GM12878 (cell line): ENCODE data around the gene C1orf35. TPM values are rescaled to one million over a fixed set of nuclear protein-coding genes. Genes with fewer than 3 reads are reported as not detected.
A peak's percentile ranks its signal among the peaks of the same experiment; 100 is the strongest.

Source experiments
- ATAC-seq: fragments of 200-7000 bp; cut with Tn5 transposase; 3 replicates; pipeline ENCODE4 v1.9.1; 2020; ENCODE audit warnings: mild to moderate bottlenecking, moderate library complexity
- BruUV-seq: library from RNA; stranded (reverse); fragments of 400-500 nt; replicated peaks from 2 replicates; lab custom pipeline; 2021; lab: Mats Ljungman, UMichigan
- CTCF ChIA-PET: fragments of 300-600 bp; sonication (Branson Sonifier 250); formaldehyde crosslinking; extraction: SDS; loops from one replicate; lab custom pipeline; 2021; ENCODE audit warnings: inconsistent platforms; lab: Yijun Ruan, JAX
- POLR2A ChIA-PET: fragments of 350-600 bp; formaldehyde crosslinking; extraction: SDS; loops from one replicate; lab custom pipeline; 2021; ENCODE audit warnings: inconsistent platforms; lab: Charles Lee
- RAD21 ChIA-PET: fragments of 300-600 bp; sonication (Branson Sonifier 250); formaldehyde crosslinking; loops from one replicate; lab custom pipeline; 2023; ENCODE audit warnings: antibody characterized with exemption; ENCODE audit not compliant: unreplicated experiment; lab: Charles Lee
- SMC1A ChIA-PET: fragments of 300-600 bp; sonication (Branson Sonifier 250); formaldehyde crosslinking; loops from one replicate; lab custom pipeline; 2023; ENCODE audit not compliant: unreplicated experiment, uncharacterized antibody; lab: Charles Lee
- DNase-seq: peaks from one replicate; pipeline ENCODE4 v3.0.0-alpha.2; 2011; ENCODE audit warnings: low read depth, low spot score
- FAIRE-seq: peaks from 3 replicates; lab custom pipeline; 2011; peaks lifted over from hg19 to GRCh38; lab: Jason Lieb, UNC
- H2AFZ ChIP-seq: 2 replicates; pipeline ENCODE4 v1.6.0; 2011; ENCODE audit warnings: low read depth, low read length, control low read depth; ENCODE audit not compliant: control insufficient read depth
- H3K27ac ChIP-seq: 2 replicates; pipeline ENCODE4 v1.5.1; 2011; ENCODE audit warnings: control low read depth; ENCODE audit not compliant: control insufficient read depth, insufficient read depth
- H3K27me3 ChIP-seq, 2 experiments: replicated peaks in 1 of 2; 2 replicates each; pipeline versions ENCODE4 v1.6.0 to v1.6.1; 2011; ENCODE audit warnings: low read length in 1 of 2; ENCODE audit not compliant: control insufficient read depth in 2 of 2, insufficient read depth in 2 of 2
- H3K36me3 ChIP-seq, 2 experiments: 2 replicates each; pipeline ENCODE4 v1.5.1; 2011; ENCODE audit warnings: low read length in 1 of 2; ENCODE audit not compliant: control insufficient read depth in 2 of 2, insufficient read depth in 2 of 2
- H3K4me1 ChIP-seq: 2 replicates; pipeline ENCODE4 v1.6.1; 2011; ENCODE audit warnings: mild to moderate bottlenecking, low read length, moderate library complexity, mixed read lengths; ENCODE audit not compliant: control insufficient read depth, insufficient read depth
- H3K4me2 ChIP-seq: 2 replicates; pipeline ENCODE4 v1.6.0; 2011; ENCODE audit warnings: control low read depth; ENCODE audit not compliant: control insufficient read depth, insufficient read depth
- H3K4me3 ChIP-seq: fragments of 200-600 bp; sonication (generic); 2 replicates; pipeline ENCODE4 v1.5.1; 2016
- H3K79me2 ChIP-seq: 2 replicates; pipeline ENCODE4 v1.6.0; 2011; ENCODE audit warnings: low read length; ENCODE audit not compliant: control insufficient read depth, insufficient read depth
- H3K9ac ChIP-seq: 2 replicates; pipeline ENCODE4 v1.8.0; 2011; ENCODE audit warnings: low read length, control low read depth, mixed read lengths; ENCODE audit not compliant: control insufficient read depth, insufficient read depth
- H3K9me3 ChIP-seq: replicated peaks from 3 replicates; pipeline ENCODE4 v1.5.1; 2011; ENCODE audit warnings: mild to moderate bottlenecking, low read length; ENCODE audit not compliant: control insufficient read depth, insufficient read depth
- H4K20me1 ChIP-seq: 2 replicates; pipeline ENCODE4 v1.6.0; 2011; ENCODE audit not compliant: control insufficient read depth, insufficient read depth
- ASH2L ChIP-seq: fragments of 300-600, 200-600 bp; sonication (generic); IDR thresholded peaks from 2 replicates; pipeline ENCODE4 v1.6.1; 2017; ENCODE audit warnings: low read depth, mild to moderate bottlenecking, borderline replicate concordance
- CHD1 ChIP-seq: IDR thresholded peaks from 2 replicates; pipeline ENCODE4 v1.6.1; 2012; ENCODE audit warnings: low read depth, low read length, improper control_type of control experiment
- DPF2 ChIP-seq: fragments of 450-650 bp; IDR thresholded peaks from 2 replicates; pipeline ENCODE4 v1.6.1; 2017; ENCODE audit warnings: mild to moderate bottlenecking
- KAT2A ChIP-seq: conservative IDR thresholded peaks from 2 replicates; pipeline ENCODE4 v1.6.1; 2011; ENCODE audit warnings: low read depth, low read length; ENCODE audit not compliant: control insufficient read depth
- KDM1A ChIP-seq: fragments of 200-600 bp; sonication (generic); IDR thresholded peaks from 2 replicates; pipeline ENCODE4 v1.6.1; 2016; ENCODE audit warnings: borderline replicate concordance
- LARP7 ChIP-seq: fragments of 450-650 bp; IDR thresholded peaks from 2 replicates; pipeline ENCODE4 v1.6.1; 2017; ENCODE audit warnings: mild to moderate bottlenecking
- NR2C1 ChIP-seq: fragments of 450-650 bp; IDR thresholded peaks from 2 replicates; pipeline ENCODE4 v1.6.1; 2017; ENCODE audit warnings: antibody characterized with exemption, mild to moderate bottlenecking, moderate library complexity
- PML ChIP-seq: IDR thresholded peaks from 2 replicates; pipeline ENCODE4 v1.6.1; 2012; ENCODE audit warnings: low read length, inconsistent platforms
- POLR2A ChIP-seq: IDR thresholded peaks from 2 replicates; pipeline ENCODE4 v1.6.1; 2011; ENCODE audit warnings: low read depth, mild to moderate bottlenecking, low read length
- POLR2AphosphoS5 ChIP-seq: IDR thresholded peaks from 2 replicates; pipeline ENCODE4 v1.6.1; 2011; ENCODE audit warnings: mild to moderate bottlenecking, low read length, inconsistent platforms
- SIN3A ChIP-seq: IDR thresholded peaks from 2 replicates; pipeline ENCODE4 v1.6.1; 2012; ENCODE audit warnings: low read depth, low read length, improper control_type of control experiment
- SREBF1 ChIP-seq: IDR thresholded peaks from 2 replicates; pipeline ENCODE4 v1.6.1; 2012; ENCODE audit warnings: mild to moderate bottlenecking, low read length
- ZSCAN29 ChIP-seq: fragments of 450-650 bp; IDR thresholded peaks from 2 replicates; pipeline ENCODE4 v1.6.1; 2017; ENCODE audit warnings: mild to moderate bottlenecking, moderate library complexity
- WGBS: methylation state at CpG from one replicate; pipeline ENCODE4 v1.1.6; 2016; ENCODE audit warnings: low lambda C conversion rate; ENCODE audit not compliant: insufficient replicate concordance, insufficient coverage; ENCODE audit errors: missing lambda C conversion rate; 5-methylcytosine and 5-hydroxymethylcytosine counted together
- in situ Hi-C: fragments of 300-500 bp; cut with MboI; formaldehyde crosslinking; loops from 9 replicates; pipeline ENCODE4 v1.14.3; 2018; ENCODE audit warnings: mixed read lengths
- intact Hi-C: fragments of 100-400 bp; cut with micrococcal nuclease; formaldehyde crosslinking; loops from one replicate; pipeline ENCODE4 v1.14.2; 2022; ENCODE audit not compliant: unreplicated experiment
- polyA plus RNA-seq, 11 experiments: library from polyadenylated mRNA; depleted of rRNA in 4 of 11; unstranded in 6 of 11; stranded (reverse) in 5 of 11; fragments of >200 nt; fragmentation: Nextera tagmentation in 4 of 11; fragmentation: Illumina TruSeq in 1 of 11; extraction: Ambion mirVana in 4 of 11; extraction: Trizol in 1 of 11; gene quantifications; 1 replicate in 1 of 11; 2 replicates in 10 of 11; pipeline versions ENCODE4 v1.2.1 to v1.2.3, GENCODE V29; 2011 to 2016; ENCODE audit warnings: inconsistent platforms in 2 of 11, missing spikeins in 2 of 11, low read depth in 1 of 11
- total RNA-seq, 4 experiments: library from RNA; depleted of rRNA in 3 of 4; stranded (reverse); fragments of >200 nt in 3 of 4; fragmentation: Illumina TruSeq in 1 of 4; extraction: Trizol in 1 of 4; gene quantifications; 2 replicates each; pipeline versions ENCODE4 v1.2.1 to v1.2.3, GENCODE V29; 2013 to 2021

The C1orf35 gene
- total and polyA plus RNA-seq, 10 of the 15 experiments (the other 5 are each of a cell fraction or from before 2014, with no cell fraction given) = 2.5 to 27.0 (median 10.6) TPM

DNA sequence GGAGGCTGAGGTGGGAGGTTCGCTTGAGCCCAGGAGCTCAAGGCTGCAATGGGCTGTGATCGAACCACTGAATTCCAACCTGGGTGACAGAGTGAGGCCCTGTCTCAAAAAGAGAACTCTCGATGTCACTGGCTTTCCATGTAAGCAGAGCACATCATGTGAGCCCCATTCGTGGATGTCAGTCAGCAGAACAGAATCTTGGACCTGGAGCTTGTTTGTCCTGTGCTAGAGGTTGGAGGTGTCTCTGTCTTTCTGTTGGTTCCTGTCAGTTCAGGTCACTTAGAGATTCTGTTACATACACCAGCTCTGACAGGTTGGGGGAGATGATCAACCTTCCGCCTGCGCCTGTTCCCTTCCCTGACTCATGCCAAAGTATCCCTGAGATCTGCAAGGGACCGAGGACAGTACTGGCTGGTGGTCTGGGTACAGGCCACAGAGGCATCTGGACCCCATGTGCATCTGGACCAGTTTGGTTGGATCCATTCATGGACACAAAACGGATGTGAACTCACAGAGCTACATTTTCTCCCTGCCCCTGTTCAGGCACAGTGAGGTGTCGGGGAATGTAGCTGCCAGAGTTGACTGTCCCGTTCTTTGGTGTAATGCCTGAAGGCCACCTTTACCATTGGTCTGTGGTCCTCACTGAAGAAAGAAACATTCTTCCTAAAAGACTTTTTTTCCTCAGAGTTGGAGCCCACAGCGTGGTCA lies 10.6 kb downstream of the C1orf35 start:
- CTCF ChIA-PET = interaction anchor here (2.5 kb wide), 1 partner anchor 93 kb away, joined by 13 read pairs; no protein-coding TSS in a partner anchor
- in situ Hi-C loops = no loop called here
- no peak for ATAC-seq
- peaks cover 75% of the 10 kb centered on the region for H4K20me1 ChIP-seq
- H3K79me2 ChIP-seq = peaks cover 98% of the 10 kb centered on the region
- H2AFZ ChIP-seq = no peak overlapping the region
- no peak overlapping the region for H3K4me3 ChIP-seq
- RAD21 ChIA-PET = interaction anchor here (1.4 kb wide), 1 partner anchor 9 kb away, joined by 3 read pairs; no protein-coding TSS in a partner anchor
- WGBS = 92% methylated on average over 11 of the region's 11 CpGs
- H3K4me1 ChIP-seq = peaks cover 34% of the 10 kb centered on the region
- peaks cover 29 to 30% of the 10 kb centered on the region in 2 experiments; a peak in 3 of 4 replicates for H3K36me3 ChIP-seq
- FAIRE-seq = no peak
- peaks cover 26% of the 10 kb centered on the region; the same call in 2 of the 3 replicates for H3K9me3 ChIP-seq
- SMC1A ChIA-PET = interaction anchor here (0.6 to 0.9 kb wide), 2 partner anchors 8 to 307 kb away, joined by 3 to 4 read pairs; no protein-coding TSS in a partner anchor
- H3K27me3 ChIP-seq = no peaks in the 10 kb centered on the region
- POLR2A ChIA-PET = no interaction called here
- intact Hi-C loops = no loop called here
- H3K9ac ChIP-seq = no peak overlapping the region
- BruUV-seq = no TSS peak
- DNase-seq = no peak
- no peak overlapping the region for H3K27ac ChIP-seq
- H3K4me2 ChIP-seq = no peak overlapping the region
- TF ChIP-seq POLR2A = peak; percentile 18; the same call in 1 of the 2 replicates
- no peak for TF ChIP-seq SREBF1
- TF ChIP-seq ASH2L = no peak
- TF ChIP-seq ZSCAN29 = no peak
- no peak for TF ChIP-seq PML
- TF ChIP-seq CHD1 = no peak
- TF ChIP-seq SIN3A = no peak
- no peak for TF ChIP-seq DPF2
- TF ChIP-seq LARP7 = no peak
- no peak for TF ChIP-seq KDM1A
- TF ChIP-seq KAT2A = no peak
- no peak for TF ChIP-seq NR2C1
- TF ChIP-seq POLR2AphosphoS5 = peak; percentile 66; the same call in 1 of the 2 replicates
